Trophoblast cell (in vitro differentiated cells and primary cell): ENCODE results near the gene MLLT1.
A peak's percentile ranks its signal among the peaks of the same experiment; 100 is the strongest.

ENCODE experiments used
- DNase-seq, 2 donors: peaks; one replicate each; pipeline ENCODE4 v3.0.0-alpha.2; 2016
- H2AFZ ChIP-seq: 2 replicates; pipeline ENCODE4 v1.6.1; 2013; ENCODE audit warnings: low read length, moderate library complexity, mild to moderate bottlenecking; ENCODE audit not compliant: insufficient read depth, poor library complexity
- H2AK5ac ChIP-seq: 2 replicates; pipeline ENCODE4 v1.6.1; 2013; ENCODE audit warnings: mild to moderate bottlenecking, low read length
- H2BK120ac ChIP-seq: 2 replicates; pipeline ENCODE4 v1.6.1; 2013; ENCODE audit warnings: low read length, mild to moderate bottlenecking, moderate library complexity; ENCODE audit not compliant: insufficient read depth, poor library complexity
- H2BK12ac ChIP-seq: 2 replicates; pipeline ENCODE4 v1.6.1; 2013; ENCODE audit warnings: mild to moderate bottlenecking, low read length, moderate library complexity
- H2BK5ac ChIP-seq: 2 replicates; pipeline ENCODE4 v1.6.1; 2013; ENCODE audit warnings: low read length, low read depth, moderate library complexity, mild to moderate bottlenecking; ENCODE audit not compliant: poor library complexity
- H3K14ac ChIP-seq: 2 replicates; pipeline ENCODE4 v1.6.1; 2013; ENCODE audit warnings: mild to moderate bottlenecking, low read length
- H3K18ac ChIP-seq: 2 replicates; pipeline ENCODE4 v1.6.1; 2013; ENCODE audit warnings: mild to moderate bottlenecking, low read length
- H3K23ac ChIP-seq: 2 replicates; pipeline ENCODE4 v1.6.1; 2013; ENCODE audit warnings: low read length
- H3K27ac ChIP-seq: 2 replicates; pipeline ENCODE4 v1.5.1; 2013; ENCODE audit warnings: low read depth, mild to moderate bottlenecking, inconsistent platforms, low read length, moderate library complexity
- H3K27me3 ChIP-seq: 2 replicates; pipeline ENCODE4 v1.6.1; 2013; ENCODE audit warnings: inconsistent platforms, mild to moderate bottlenecking, low read length, moderate library complexity; ENCODE audit not compliant: insufficient read depth
- H3K36me3 ChIP-seq, 2 experiments: 1 replicate in 1 of 2; 2 replicates in 1 of 2; pipeline ENCODE4 v1.6.1; 2013; ENCODE audit warnings: low read length in 2 of 2, mild to moderate bottlenecking in 2 of 2, moderate library complexity in 1 of 2; ENCODE audit not compliant: insufficient read depth in 2 of 2, control insufficient read depth in 1 of 2
- H3K4ac ChIP-seq: 2 replicates; pipeline ENCODE4 v1.6.1; 2013; ENCODE audit warnings: low read depth, mild to moderate bottlenecking, low read length, moderate library complexity
- H3K4me1 ChIP-seq, 2 experiments: 1 replicate in 1 of 2; 2 replicates in 1 of 2; pipeline ENCODE4 v1.6.1; 2013; ENCODE audit warnings: low read length in 2 of 2, mild to moderate bottlenecking in 2 of 2, moderate library complexity in 1 of 2; ENCODE audit not compliant: insufficient read depth in 2 of 2, control insufficient read depth in 1 of 2
- H3K4me2 ChIP-seq: 2 replicates; pipeline ENCODE4 v1.6.1; 2013; ENCODE audit warnings: inconsistent platforms, mild to moderate bottlenecking, low read length, moderate library complexity
- H3K4me3 ChIP-seq: 2 replicates; pipeline ENCODE4 v1.5.1; 2013; ENCODE audit warnings: mild to moderate bottlenecking, low read depth, low read length, inconsistent platforms
- H3K79me1 ChIP-seq: one replicate; pipeline ENCODE4 v1.6.1; 2013; ENCODE audit warnings: low read length
- H3K79me2 ChIP-seq: 2 replicates; pipeline ENCODE4 v1.6.1; 2013; ENCODE audit warnings: low read length, mild to moderate bottlenecking; ENCODE audit not compliant: control insufficient read depth, insufficient read depth, poor library complexity
- H3K9ac ChIP-seq: 2 replicates; pipeline ENCODE4 v1.6.1; 2013; ENCODE audit warnings: mild to moderate bottlenecking, low read length
- H3K9me3 ChIP-seq: 2 replicates; pipeline ENCODE4 v1.6.1; 2013; ENCODE audit warnings: low read depth, mild to moderate bottlenecking, control low read depth, inconsistent platforms, low read length; ENCODE audit not compliant: insufficient read depth
- H4K12ac ChIP-seq: 2 replicates; pipeline ENCODE4 v1.6.1; 2013; ENCODE audit warnings: low read depth, mild to moderate bottlenecking, low read length, moderate library complexity
- H4K8ac ChIP-seq: 2 replicates; pipeline ENCODE4 v1.6.1; 2013; ENCODE audit warnings: low read depth, mild to moderate bottlenecking, low read length, moderate library complexity
- H4K91ac ChIP-seq: one replicate; pipeline ENCODE4 v1.6.1; 2013; ENCODE audit warnings: low read depth, mild to moderate bottlenecking, low read length, moderate library complexity
- WGBS: extraction: QIAGEN DNeasy Blood & Tissue Kit; methylation state at CpG from one replicate; pipeline ENCODE4 v1.1.7; 2013; ENCODE audit warnings: missing lambda C conversion rate; ENCODE audit not compliant: insufficient read length, insufficient coverage; ENCODE audit errors: extremely low coverage; 5-methylcytosine and 5-hydroxymethylcytosine counted together

The MLLT1 gene

DNA sequence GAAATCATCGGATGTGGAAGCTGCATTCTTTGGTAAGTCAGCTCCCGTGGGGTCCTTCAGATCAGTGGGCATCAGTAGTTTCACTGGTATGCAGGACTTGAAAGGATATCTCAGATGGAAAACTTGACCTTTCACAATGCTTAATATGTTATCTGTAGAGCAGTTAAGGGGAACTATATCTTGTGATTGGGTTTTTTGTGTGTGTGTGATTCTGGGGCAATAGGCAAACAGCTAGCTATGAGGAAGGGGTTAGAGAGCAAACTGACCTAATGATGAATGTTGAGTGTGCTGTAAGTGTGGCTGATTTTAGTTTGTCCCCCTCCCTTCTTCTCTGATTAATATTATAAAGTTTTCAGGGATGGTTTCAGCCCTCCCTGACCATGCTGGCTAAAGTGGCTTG is 91.0 kb downstream of the MLLT1 start:
- no peak overlapping the region for H3K23ac ChIP-seq
- no peak overlapping the region for H3K4me3 ChIP-seq
- no peak overlapping the region for H3K4me2 ChIP-seq
- H2AFZ ChIP-seq, result no peak overlapping the region
- no peak overlapping the region for H3K14ac ChIP-seq
- H3K27ac ChIP-seq, result no peak overlapping the region
- peaks cover 33% of the 10 kb centered on the region for H3K9me3 ChIP-seq
- DNase-seq, result no peak
- H2BK12ac ChIP-seq, result no peak overlapping the region
- H4K12ac ChIP-seq, result no peak overlapping the region
- H3K4me1 ChIP-seq, result no peaks in the 10 kb centered on the region
- H3K4ac ChIP-seq, result no peak overlapping the region
- H4K91ac ChIP-seq, result no peak overlapping the region
- H3K79me1 ChIP-seq, result no peaks in the 10 kb centered on the region
- H3K9ac ChIP-seq, result no peak overlapping the region
- no peaks in the 10 kb centered on the region for H3K27me3 ChIP-seq
- H3K18ac ChIP-seq, result no peak overlapping the region
- no CpG with 5 or more reads among the region's 2 CpGs for WGBS
- H2BK5ac ChIP-seq, result no peak overlapping the region
- no peak overlapping the region for H2AK5ac ChIP-seq
- H2BK120ac ChIP-seq, result no peak overlapping the region
- no peak overlapping the region for H4K8ac ChIP-seq
- H3K36me3 ChIP-seq, result no peaks in the 10 kb centered on the region
- no peaks in the 10 kb centered on the region for H3K79me2 ChIP-seq

DNA sequence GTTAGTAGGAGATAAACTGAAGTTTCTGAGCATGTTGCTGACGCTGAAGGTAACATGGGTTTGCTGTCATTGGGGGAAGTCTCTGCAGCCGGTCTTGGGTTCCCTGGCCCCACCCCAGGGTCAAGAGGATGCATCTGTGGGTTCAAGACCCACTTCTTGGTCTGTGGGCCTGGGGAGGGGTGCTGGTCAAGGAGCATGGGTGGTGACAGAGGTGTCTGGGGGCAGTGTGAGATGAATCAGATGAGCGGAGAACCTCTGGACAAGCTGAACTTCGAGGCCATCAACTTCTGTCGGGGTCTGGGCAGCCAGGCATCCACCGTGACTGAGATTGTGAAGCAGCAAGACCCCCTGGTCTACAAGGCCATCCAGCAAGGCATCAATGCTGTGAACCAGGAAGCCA is 92.4 kb downstream of the MLLT1 start:
- Histone ChIP-seq H4K91ac (no peak overlapping the region), H4K12ac (no peak overlapping the region), H3K9me3 (peaks cover 38% of the 10 kb centered on the region), H3K4me2 (no peak overlapping the region), H3K4me3 (no peak overlapping the region), H3K14ac (no peak overlapping the region), H3K27me3 (no peaks in the 10 kb centered on the region), H3K4me1 (no peaks in the 10 kb centered on the region), H2AK5ac (no peak overlapping the region), H3K18ac (no peak overlapping the region), H3K79me2 (no peaks in the 10 kb centered on the region), H2BK120ac (no peak overlapping the region), H2BK5ac (no peak overlapping the region), H3K27ac (no peak overlapping the region), H4K8ac (no peak overlapping the region), H3K79me1 (no peaks in the 10 kb centered on the region), H3K23ac (no peak overlapping the region), H3K36me3 (no peaks in the 10 kb centered on the region), H3K9ac (no peak overlapping the region), H2BK12ac (no peak overlapping the region), H3K4ac (no peak overlapping the region), H2AFZ (no peak overlapping the region)
- no peak for DNase-seq
- WGBS, result no CpG with 5 or more reads among the region's 6 CpGs

- Histone ChIP-seq H3K9ac (no peak overlapping the region), H3K79me2 (no peaks in the 10 kb centered on the region)
- no CpG with 5 or more reads among the region's 4 CpGs for WGBS
Measured at GRCh38 chr19:6185835-6186834, 93.6 kb downstream of the MLLT1 start.

DNA sequence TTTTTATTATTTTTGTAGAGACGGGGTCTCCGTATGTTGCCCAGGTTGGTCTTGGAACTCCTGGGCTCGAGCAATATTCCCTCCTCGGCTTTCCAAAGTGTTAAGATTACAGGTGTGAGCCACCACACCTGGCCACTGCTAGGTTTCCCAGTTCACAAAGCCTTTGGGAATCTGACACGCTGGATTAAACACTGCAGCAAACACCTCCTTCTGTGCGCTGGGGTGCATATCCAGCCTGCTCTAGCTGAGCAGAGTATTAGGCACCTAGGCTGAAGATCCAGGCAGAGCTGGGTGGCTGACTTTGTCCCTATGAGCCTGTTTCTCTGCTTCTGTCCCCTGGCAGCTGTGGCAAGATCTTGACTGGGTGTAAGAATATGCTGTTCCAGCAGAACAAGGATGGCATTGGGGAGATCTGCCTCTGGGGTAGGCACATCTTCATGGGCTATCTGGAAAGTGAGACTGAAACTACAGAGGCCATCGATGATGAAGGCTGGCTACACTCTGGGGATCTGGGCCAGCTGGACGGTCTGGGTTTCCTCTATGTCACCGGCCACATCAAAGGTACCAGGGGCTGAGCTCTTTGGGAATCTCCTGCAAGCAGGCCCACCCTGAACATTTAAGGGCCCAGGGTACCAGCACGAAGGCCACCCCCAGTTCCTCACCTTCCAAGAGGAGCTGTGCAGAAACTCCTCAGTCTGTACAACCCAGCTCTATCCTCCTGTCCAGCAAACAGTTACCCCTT is 94.5 kb downstream of the MLLT1 start:
- Histone ChIP-seq H3K23ac (no peak overlapping the region), H4K8ac (no peak overlapping the region), H3K4me2 (no peak overlapping the region), H2AK5ac (no peak overlapping the region), H3K9me3 (peaks cover 33% of the 10 kb centered on the region), H2BK120ac (no peak overlapping the region), H4K91ac (no peak overlapping the region), H3K36me3 (no peaks in the 10 kb centered on the region), H3K79me2 (no peaks in the 10 kb centered on the region), H3K27ac (no peak overlapping the region), H2BK12ac (no peak overlapping the region), H3K9ac (no peak overlapping the region), H3K4me3 (no peak overlapping the region), H2BK5ac (no peak overlapping the region), H3K18ac (no peak overlapping the region), H3K4me1 (no peaks in the 10 kb centered on the region), H2AFZ (no peak overlapping the region), H3K27me3 (no peaks in the 10 kb centered on the region), H4K12ac (no peak overlapping the region), H3K4ac (no peak overlapping the region), H3K79me1 (no peaks in the 10 kb centered on the region), H3K14ac (no peak overlapping the region)
- DNase-seq, result no peak
- WGBS, result no CpG with 5 or more reads among the region's 10 CpGs

More at GRCh38 chr19:6185835-6186834, 93.6 kb downstream of the MLLT1 start:
- Histone ChIP-seq H2BK12ac (no peak overlapping the region), H2BK120ac (no peak overlapping the region), H3K23ac (no peak overlapping the region), H3K4ac (no peak overlapping the region), H3K36me3 (no peaks in the 10 kb centered on the region), H2AK5ac (no peak overlapping the region), H3K4me1 (no peaks in the 10 kb centered on the region), H3K4me3 (no peak overlapping the region), H3K9me3 (peaks cover 38% of the 10 kb centered on the region), H2BK5ac (no peak overlapping the region), H4K91ac (no peak overlapping the region), H3K18ac (no peak overlapping the region), H3K79me1 (no peaks in the 10 kb centered on the region), H3K27ac (no peak overlapping the region), H2AFZ (no peak overlapping the region), H3K14ac (no peak overlapping the region), H3K4me2 (no peak overlapping the region), H3K27me3 (no peaks in the 10 kb centered on the region), H4K12ac (no peak overlapping the region), H4K8ac (no peak overlapping the region)
- DNase-seq, result peak; percentile 7 to 44
